K562 (cell line): ENCODE data around the gene DHRS12. TPM values are rescaled to one million over a fixed set of nuclear protein-coding genes. Genes with fewer than 3 reads are reported as not detected.

Source experiments
- ATAC-seq: fragments of 200-7000 bp; cut with Tn5 transposase; 3 replicates; pipeline ENCODE4 v1.9.1; 2020; ENCODE audit warnings: moderate library complexity
- BruUV-seq: library from RNA; stranded (reverse); fragments of 400-500 nt; replicated peaks from 2 replicates; lab custom pipeline; 2021; lab: Mats Ljungman, UMichigan
- CTCF ChIA-PET: fragments of 300-600 bp; formaldehyde crosslinking; extraction: SDS; loops from one replicate; lab custom pipeline; 2021; ENCODE audit warnings: low intra/inter-chr PET ratio; lab: Yijun Ruan, JAX
- POLR2A ChIA-PET: fragments of 300-600, 350-650 bp; sonication (Branson Sonifier 250); formaldehyde crosslinking; extraction: SDS; loops from one replicate; lab custom pipeline; 2021; ENCODE audit warnings: antibody characterized with exemption, inconsistent platforms; lab: Yijun Ruan, JAX
- DNase-seq, 4 experiments: peaks; one replicate each; pipeline versions ENCODE4 v3.0.0 to v3.0.0-alpha.2; 2011 to 2018; ENCODE audit warnings: low spot score in 3 of 4, mixed read lengths in 3 of 4; ENCODE audit errors: extremely low read depth in 1 of 4
- FAIRE-seq: peaks from 2 replicates; lab custom pipeline; 2011; peaks lifted over from hg19 to GRCh38; lab: Jason Lieb, UNC
- H2AFZ ChIP-seq: 2 replicates; pipeline ENCODE4 v1.6.0; 2011; ENCODE audit warnings: low read depth, low read length, control low read depth, inconsistent platforms
- H3K27ac ChIP-seq: fragments of 200-600 bp; 3 replicates; pipeline ENCODE4 v1.8.0; 2011; ENCODE audit warnings: low read depth, mild to moderate bottlenecking, control low read depth, inconsistent platforms, low read length, moderate library complexity, mixed read lengths; ENCODE audit errors: extremely low read depth
- H3K27me3 ChIP-seq, 2 experiments: fragments of 300-600 bp in 1 of 2; 2 replicates in 1 of 2; 3 replicates in 1 of 2; pipeline versions ENCODE4 v1.6.0 to v1.8.0; 2011; ENCODE audit warnings: inconsistent platforms in 2 of 2, low read length in 2 of 2, mild to moderate bottlenecking in 1 of 2, mixed read lengths in 1 of 2, moderate library complexity in 1 of 2; ENCODE audit not compliant: control insufficient read depth in 2 of 2, insufficient read depth in 2 of 2
- H3K36me3 ChIP-seq: fragments of 300-600 bp; 3 replicates; pipeline ENCODE4 v1.8.0; 2011; ENCODE audit warnings: mild to moderate bottlenecking, low read length, inconsistent platforms; ENCODE audit not compliant: control insufficient read depth, insufficient read depth
- H3K4me1 ChIP-seq, 2 experiments: fragments of 200-600 bp in 1 of 2; replicated peaks in 1 of 2; 2 replicates in 1 of 2; 3 replicates in 1 of 2; pipeline versions ENCODE4 v1.5.1 to v1.8.0; 2011; ENCODE audit warnings: inconsistent platforms in 2 of 2, low read length in 2 of 2, mild to moderate bottlenecking in 1 of 2, mixed read lengths in 1 of 2, moderate library complexity in 1 of 2; ENCODE audit not compliant: control insufficient read depth in 2 of 2, insufficient read depth in 2 of 2
- H3K4me2 ChIP-seq: 2 replicates; pipeline ENCODE4 v1.6.1; 2011; ENCODE audit warnings: low read length, control low read depth, inconsistent platforms, mixed read lengths; ENCODE audit not compliant: insufficient read depth
- H3K4me3 ChIP-seq: fragments of 200-600 bp; sonication (generic), shearing (Covaris generic); 2 replicates; pipeline ENCODE4 v1.5.1; 2016; ENCODE audit warnings: control low read depth, inconsistent platforms
- H3K79me2 ChIP-seq: fragments of 200-600 bp; 3 replicates; pipeline ENCODE4 v1.8.0; 2011; ENCODE audit warnings: low read length, inconsistent platforms; ENCODE audit not compliant: control insufficient read depth, insufficient read depth
- H3K9ac ChIP-seq, 2 experiments: 2 replicates each; pipeline versions ENCODE4 v1.6.0 to v1.6.1; 2011; ENCODE audit warnings: low read depth in 2 of 2, low read length in 2 of 2, control low read depth in 1 of 2, inconsistent platforms in 1 of 2, mild to moderate bottlenecking in 1 of 2, mixed read lengths in 1 of 2; ENCODE audit not compliant: insufficient read depth in 1 of 2
- H3K9me1 ChIP-seq: one replicate; pipeline ENCODE4 v1.6.0; 2011; ENCODE audit warnings: inconsistent platforms, mild to moderate bottlenecking, low read length, moderate library complexity; ENCODE audit not compliant: control insufficient read depth, insufficient read depth
- H3K9me3 ChIP-seq: replicated peaks from 2 replicates; pipeline ENCODE4 v1.5.1; 2011; ENCODE audit warnings: low read depth, low read length, inconsistent platforms; ENCODE audit not compliant: control insufficient read depth, insufficient read depth
- H4K20me1 ChIP-seq: replicated peaks from 2 replicates; pipeline ENCODE4 v1.6.1; 2011; ENCODE audit warnings: low read length, inconsistent platforms, mixed read lengths; ENCODE audit not compliant: control insufficient read depth, insufficient read depth
- ETV1 ChIP-seq: fragments of 450-650 bp; conservative IDR thresholded peaks from 2 replicates; pipeline ENCODE4 v1.6.1; 2016; ENCODE audit warnings: missing genetic modification characterization, control low read depth, low read depth, missing compliant biosample characterization
- KLF16 ChIP-seq: IDR thresholded peaks from 2 replicates; pipeline ENCODE4 v1.6.1; 2016; ENCODE audit warnings: antibody characterized with exemption
- RAD21 ChIP-seq, 2 experiments: fragments of 250-450 bp in 1 of 2; fragments of 450-650 bp in 1 of 2; sonication (Bioruptor Pico) in 1 of 2; formaldehyde crosslinking in 1 of 2; IDR thresholded peaks in 1 of 2; conservative IDR thresholded peaks in 1 of 2; 2 replicates each; pipeline versions ENCODE4 v1.4.0 to v1.8.0; 2020 to 2022; ENCODE audit warnings: mild to moderate bottlenecking in 2 of 2, moderate library complexity in 1 of 2
- WGBS: fragments of 100-300 bp; shearing (Covaris generic); methylation state at CpG from one replicate; pipeline ENCODE4 v1.1.6; 2016; ENCODE audit warnings: low coverage, mixed read lengths; ENCODE audit not compliant: insufficient coverage; ENCODE audit errors: missing lambda C conversion rate; 5-methylcytosine and 5-hydroxymethylcytosine counted together
- in situ Hi-C: fragments of 300-500 bp; cut with MboI; formaldehyde crosslinking; loops from 4 replicates; pipeline ENCODE4 v1.15.0; 2018; ENCODE audit warnings: inconsistent platforms, mixed read lengths
- intact Hi-C: fragments of 100-400 bp; cut with micrococcal nuclease; formaldehyde crosslinking; loops from 2 replicates; pipeline ENCODE4 v1.14.2; 2022
- polyA plus RNA-seq, 8 experiments: library from polyadenylated mRNA; depleted of rRNA in 4 of 8; stranded (reverse) in 5 of 8; unstranded in 3 of 8; fragments of >200 nt; fragmentation: Nextera tagmentation in 2 of 8; fragmentation: Illumina TruSeq in 1 of 8; extraction: Ambion mirVana in 2 of 8; extraction: Trizol in 1 of 8; gene quantifications; 2 replicates each; pipeline versions ENCODE4 v1.2.1 to v1.2.3, GENCODE V29; 2011 to 2014; ENCODE audit warnings: inconsistent platforms in 1 of 8, missing spikeins in 1 of 8
- total RNA-seq, 7 experiments: library from RNA; depleted of rRNA in 6 of 7; stranded (reverse); fragments of >200 nt in 6 of 7; fragmentation: Illumina TruSeq in 2 of 7; extraction: Trizol in 2 of 7; gene quantifications; 2 replicates each; pipeline versions ENCODE4 v1.2.1 to v1.2.3, GENCODE V29; 2011 to 2021; ENCODE audit warnings: low replicate concordance in 1 of 7
- TF ChIP-seq, protein P1 (sequence below): IDR thresholded peaks from 2 replicates; pipeline ENCODE4 v1.6.1; 2011; ENCODE audit warnings: borderline replicate concordance, low read depth, mild to moderate bottlenecking, moderate library complexity, low read length; ENCODE audit not compliant: insufficient read depth, poor library complexity, severe bottlenecking
- TF ChIP-seq, protein P2 (sequence below): fragments of 250-450 bp; sonication (Bioruptor Pico); IDR thresholded peaks from 2 replicates; pipeline ENCODE4 v1.4.0; 2020
- TF ChIP-seq, protein P3 (sequence below): sonication (generic); formaldehyde crosslinking; IDR thresholded peaks from 2 replicates; pipeline ENCODE4 v1.8.0; 2022; ENCODE audit warnings: missing genetic modification reagents, mild to moderate bottlenecking, moderate library complexity, borderline replicate concordance
- TF ChIP-seq, protein P4 (sequence below), 3 experiments: IDR thresholded peaks in 2 of 3; conservative IDR thresholded peaks in 1 of 3; 2 replicates each; pipeline ENCODE4 v1.5.1; 2011 to 2012; ENCODE audit warnings: low read length in 3 of 3, mild to moderate bottlenecking in 3 of 3, control low read depth in 2 of 3, improper control_type of control experiment in 1 of 3, inconsistent platforms in 1 of 3, low read depth in 1 of 3, mixed read lengths in 1 of 3, moderate library complexity in 1 of 3; ENCODE audit not compliant: insufficient read depth in 2 of 3

DHRS12 gene
- total and polyA plus RNA-seq, 9 of the 15 experiments (the other 6 are each of a cell fraction or from before 2014, with no cell fraction given) = 0.62 to 2.7 (median 0.98) TPM

DNA sequence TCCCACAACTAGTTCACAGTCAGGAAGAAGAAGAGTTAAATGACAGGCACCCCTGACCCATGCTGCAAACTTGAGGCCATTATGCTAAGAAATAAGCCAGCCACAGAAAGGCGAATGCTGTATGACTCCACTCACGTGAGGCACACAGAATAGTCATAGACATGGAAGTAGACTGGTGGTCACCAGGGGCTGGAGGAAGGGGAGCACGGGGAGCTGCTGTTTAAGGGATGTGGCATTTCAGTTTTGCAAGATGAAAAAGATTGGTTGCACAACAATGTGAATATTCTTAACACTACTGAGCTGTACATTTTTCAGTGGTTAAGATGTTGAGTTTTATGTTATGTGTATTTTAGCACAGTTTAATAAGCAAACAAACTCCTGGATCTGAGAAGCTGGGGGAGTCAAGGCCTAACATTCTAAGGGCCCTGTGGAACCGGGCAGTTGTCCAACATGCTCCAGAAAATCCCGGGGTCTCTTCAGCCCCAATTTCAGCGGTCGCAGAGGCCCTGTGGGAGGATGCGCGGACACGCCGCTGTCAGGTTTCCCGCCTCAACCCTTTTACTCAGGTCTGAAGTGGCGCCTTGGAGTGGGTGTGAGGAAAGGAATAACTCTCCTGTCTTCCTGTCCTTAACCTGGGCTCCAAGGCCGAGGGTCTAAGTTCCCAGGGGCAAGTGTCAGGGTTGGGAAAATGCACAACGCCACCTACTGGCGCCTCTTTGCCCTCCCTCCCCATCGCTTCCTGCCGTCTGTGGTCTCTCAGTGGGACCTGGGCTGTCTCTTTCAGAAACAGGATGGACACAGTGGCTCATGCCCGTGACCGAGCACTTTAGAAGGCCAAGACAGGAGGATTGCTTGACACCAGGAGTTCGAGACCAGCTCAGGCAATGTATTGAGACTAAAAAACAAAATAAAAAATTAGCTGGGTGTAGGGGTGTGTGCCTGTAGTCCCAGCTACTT is 45.5 kb upstream of the DHRS12 start:
- no TSS peak for BruUV-seq
- no peak overlapping the region for H3K4me2 ChIP-seq
- ATAC-seq (peak; percentile 91), FAIRE-seq (peak; percentile 29), DNase-seq (peak; percentile 47 to 62 (median 58))
- H3K9me1 ChIP-seq = no peaks in the 10 kb centered on the region
- peak overlapping the region; percentile 62; the same call in 1 of the 2 replicates for H2AFZ ChIP-seq
- ChIA-PET POLR2A (no interaction called here), CTCF (no interaction called here)
- no peak overlapping the region for H3K9ac ChIP-seq
- 49% methylated on average over 20 of the region's 21 CpGs for WGBS
- H3K9me3 ChIP-seq = no peaks in the 10 kb centered on the region
- no peaks in the 10 kb centered on the region for H4K20me1 ChIP-seq
- in situ Hi-C loops = no loop called here
- peaks cover 0 to 6% of the 10 kb centered on the region in 2 experiments; a peak in 3 of 5 replicates for H3K4me1 ChIP-seq
- H3K4me3 ChIP-seq = no peak overlapping the region
- H3K79me2 ChIP-seq = no peaks in the 10 kb centered on the region
- no peaks in the 10 kb centered on the region for H3K27me3 ChIP-seq
- no peak overlapping the region for H3K27ac ChIP-seq
- intact Hi-C loops = loop anchor here (1.0 to 5.0 kb wide), 2 partner anchors 34 to 278 kb away; partner anchors contain the start of gene NEK5
- no peaks in the 10 kb centered on the region for H3K36me3 ChIP-seq
- TF ChIP-seq, protein P1, sequence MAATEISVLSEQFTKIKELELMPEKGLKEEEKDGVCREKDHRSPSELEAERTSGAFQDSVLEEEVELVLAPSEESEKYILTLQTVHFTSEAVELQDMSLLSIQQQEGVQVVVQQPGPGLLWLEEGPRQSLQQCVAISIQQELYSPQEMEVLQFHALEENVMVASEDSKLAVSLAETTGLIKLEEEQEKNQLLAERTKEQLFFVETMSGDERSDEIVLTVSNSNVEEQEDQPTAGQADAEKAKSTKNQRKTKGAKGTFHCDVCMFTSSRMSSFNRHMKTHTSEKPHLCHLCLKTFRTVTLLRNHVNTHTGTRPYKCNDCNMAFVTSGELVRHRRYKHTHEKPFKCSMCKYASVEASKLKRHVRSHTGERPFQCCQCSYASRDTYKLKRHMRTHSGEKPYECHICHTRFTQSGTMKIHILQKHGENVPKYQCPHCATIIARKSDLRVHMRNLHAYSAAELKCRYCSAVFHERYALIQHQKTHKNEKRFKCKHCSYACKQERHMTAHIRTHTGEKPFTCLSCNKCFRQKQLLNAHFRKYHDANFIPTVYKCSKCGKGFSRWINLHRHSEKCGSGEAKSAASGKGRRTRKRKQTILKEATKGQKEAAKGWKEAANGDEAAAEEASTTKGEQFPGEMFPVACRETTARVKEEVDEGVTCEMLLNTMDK = peak; percentile 84
- TF ChIP-seq ETV1 = peak; percentile 49; the same call in 1 of the 2 replicates
- TF ChIP-seq, protein P2, sequence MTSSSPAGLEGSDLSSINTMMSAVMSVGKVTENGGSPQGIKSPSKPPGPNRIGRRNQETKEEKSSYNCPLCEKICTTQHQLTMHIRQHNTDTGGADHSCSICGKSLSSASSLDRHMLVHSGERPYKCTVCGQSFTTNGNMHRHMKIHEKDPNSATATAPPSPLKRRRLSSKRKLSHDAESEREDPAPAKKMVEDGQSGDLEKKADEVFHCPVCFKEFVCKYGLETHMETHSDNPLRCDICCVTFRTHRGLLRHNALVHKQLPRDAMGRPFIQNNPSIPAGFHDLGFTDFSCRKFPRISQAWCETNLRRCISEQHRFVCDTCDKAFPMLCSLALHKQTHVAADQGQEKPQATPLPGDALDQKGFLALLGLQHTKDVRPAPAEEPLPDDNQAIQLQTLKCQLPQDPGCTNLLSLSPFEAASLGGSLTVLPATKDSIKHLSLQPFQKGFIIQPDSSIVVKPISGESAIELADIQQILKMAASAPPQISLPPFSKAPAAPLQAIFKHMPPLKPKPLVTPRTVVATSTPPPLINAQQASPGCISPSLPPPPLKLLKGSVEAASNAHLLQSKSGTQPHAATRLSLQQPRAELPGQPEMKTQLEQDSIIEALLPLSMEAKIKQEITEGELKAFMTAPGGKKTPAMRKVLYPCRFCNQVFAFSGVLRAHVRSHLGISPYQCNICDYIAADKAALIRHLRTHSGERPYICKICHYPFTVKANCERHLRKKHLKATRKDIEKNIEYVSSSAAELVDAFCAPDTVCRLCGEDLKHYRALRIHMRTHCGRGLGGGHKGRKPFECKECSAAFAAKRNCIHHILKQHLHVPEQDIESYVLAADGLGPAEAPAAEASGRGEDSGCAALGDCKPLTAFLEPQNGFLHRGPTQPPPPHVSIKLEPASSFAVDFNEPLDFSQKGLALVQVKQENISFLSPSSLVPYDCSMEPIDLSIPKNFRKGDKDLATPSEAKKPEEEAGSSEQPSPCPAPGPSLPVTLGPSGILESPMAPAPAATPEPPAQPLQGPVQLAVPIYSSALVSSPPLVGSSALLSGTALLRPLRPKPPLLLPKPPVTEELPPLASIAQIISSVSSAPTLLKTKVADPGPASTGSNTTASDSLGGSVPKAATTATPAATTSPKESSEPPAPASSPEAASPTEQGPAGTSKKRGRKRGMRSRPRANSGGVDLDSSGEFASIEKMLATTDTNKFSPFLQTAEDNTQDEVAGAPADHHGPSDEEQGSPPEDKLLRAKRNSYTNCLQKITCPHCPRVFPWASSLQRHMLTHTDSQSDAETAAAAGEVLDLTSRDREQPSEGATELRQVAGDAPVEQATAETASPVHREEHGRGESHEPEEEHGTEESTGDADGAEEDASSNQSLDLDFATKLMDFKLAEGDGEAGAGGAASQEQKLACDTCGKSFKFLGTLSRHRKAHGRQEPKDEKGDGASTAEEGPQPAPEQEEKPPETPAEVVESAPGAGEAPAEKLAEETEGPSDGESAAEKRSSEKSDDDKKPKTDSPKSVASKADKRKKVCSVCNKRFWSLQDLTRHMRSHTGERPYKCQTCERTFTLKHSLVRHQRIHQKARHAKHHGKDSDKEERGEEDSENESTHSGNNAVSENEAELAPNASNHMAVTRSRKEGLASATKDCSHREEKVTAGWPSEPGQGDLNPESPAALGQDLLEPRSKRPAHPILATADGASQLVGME (CRISPR knock-in tag) = no peak
- TF ChIP-seq, protein P3, sequence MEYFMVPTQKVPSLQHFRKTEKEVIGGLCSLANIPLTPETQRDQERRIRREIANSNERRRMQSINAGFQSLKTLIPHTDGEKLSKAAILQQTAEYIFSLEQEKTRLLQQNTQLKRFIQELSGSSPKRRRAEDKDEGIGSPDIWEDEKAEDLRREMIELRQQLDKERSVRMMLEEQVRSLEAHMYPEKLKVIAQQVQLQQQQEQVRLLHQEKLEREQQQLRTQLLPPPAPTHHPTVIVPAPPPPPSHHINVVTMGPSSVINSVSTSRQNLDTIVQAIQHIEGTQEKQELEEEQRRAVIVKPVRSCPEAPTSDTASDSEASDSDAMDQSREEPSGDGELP (CRISPR knock-in tag) = peak; percentile 19; the same call in 1 of the 2 replicates
- TF ChIP-seq, protein P4, sequence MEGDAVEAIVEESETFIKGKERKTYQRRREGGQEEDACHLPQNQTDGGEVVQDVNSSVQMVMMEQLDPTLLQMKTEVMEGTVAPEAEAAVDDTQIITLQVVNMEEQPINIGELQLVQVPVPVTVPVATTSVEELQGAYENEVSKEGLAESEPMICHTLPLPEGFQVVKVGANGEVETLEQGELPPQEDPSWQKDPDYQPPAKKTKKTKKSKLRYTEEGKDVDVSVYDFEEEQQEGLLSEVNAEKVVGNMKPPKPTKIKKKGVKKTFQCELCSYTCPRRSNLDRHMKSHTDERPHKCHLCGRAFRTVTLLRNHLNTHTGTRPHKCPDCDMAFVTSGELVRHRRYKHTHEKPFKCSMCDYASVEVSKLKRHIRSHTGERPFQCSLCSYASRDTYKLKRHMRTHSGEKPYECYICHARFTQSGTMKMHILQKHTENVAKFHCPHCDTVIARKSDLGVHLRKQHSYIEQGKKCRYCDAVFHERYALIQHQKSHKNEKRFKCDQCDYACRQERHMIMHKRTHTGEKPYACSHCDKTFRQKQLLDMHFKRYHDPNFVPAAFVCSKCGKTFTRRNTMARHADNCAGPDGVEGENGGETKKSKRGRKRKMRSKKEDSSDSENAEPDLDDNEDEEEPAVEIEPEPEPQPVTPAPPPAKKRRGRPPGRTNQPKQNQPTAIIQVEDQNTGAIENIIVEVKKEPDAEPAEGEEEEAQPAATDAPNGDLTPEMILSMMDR (IDR thresholded peaks at IDR 0.05 in 2 of 3, conservative IDR thresholded peaks at IDR 0.05 in 1 of 3; ENCODE audit: insufficient read depth in 2 of 3, low read depth in 1 of 3, low read length in 3 of 3) = peak; percentile 53 to 71 (median 56)
- TF ChIP-seq KLF16 = peak; percentile 21; the same call in 1 of the 2 replicates
- peak in 1 of 2 experiments; percentile 39; a peak in 2 of 4 replicates for TF ChIP-seq RAD21 (CRISPR knock-in tag; conservative IDR thresholded peaks at IDR 0.05 in 1 of 2, IDR thresholded peaks at IDR 0.05 in 1 of 2)
